Stimulated activated naive CD4-positive, alpha-beta T cell treated with Interleukin-2 at 50 U/mL for 16 hours (primary cell): ENCODE measurements around the gene BUB3.

Source experiments
- DNase-seq: peaks from one replicate; lab custom pipeline; 2025; lab: John Stamatoyannopoulos, UW

BUB3 gene

DNA sequence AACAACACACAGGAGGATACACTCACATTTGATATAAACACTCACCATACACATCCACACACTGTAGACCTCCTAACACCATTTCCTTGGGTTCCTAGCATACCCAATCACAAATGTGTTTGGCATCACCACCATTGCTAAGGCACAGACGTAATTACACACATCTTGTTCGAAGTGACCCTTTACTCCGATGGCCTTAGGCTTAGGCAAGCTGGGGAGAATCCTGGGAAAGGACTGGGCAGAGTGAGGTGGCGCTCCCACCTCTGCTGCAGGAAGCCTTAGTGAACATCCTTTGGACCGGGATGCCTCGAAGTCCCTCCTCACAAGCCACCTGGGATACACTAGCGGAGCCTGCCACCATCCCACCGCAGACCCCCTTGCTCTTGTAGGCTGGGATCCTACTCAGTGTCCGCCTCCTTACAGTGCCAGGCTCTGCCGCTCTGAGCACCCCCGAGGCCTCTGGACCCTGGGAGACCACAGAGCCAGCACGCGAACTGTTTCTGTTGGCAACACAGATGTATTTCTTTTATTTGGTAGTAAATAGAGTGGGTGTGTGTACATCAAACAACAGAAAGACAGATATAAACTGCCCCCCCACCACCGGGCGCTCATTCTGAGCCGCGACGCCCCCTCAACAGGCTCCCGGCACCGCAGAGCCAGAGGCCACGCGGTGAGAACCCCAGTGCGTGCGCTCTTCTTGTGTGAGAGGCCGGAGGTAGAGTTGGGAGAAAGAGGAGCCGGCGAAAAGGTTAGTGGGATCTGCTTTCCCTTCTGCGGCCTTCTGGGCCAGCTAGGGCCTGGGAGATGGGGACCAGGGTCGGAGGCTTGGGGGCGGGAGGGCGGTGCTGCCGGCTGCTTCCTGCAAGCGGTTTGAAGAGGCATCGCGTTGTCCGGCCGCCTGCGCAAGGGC is 12.2 kb upstream of the BUB3 start:
- no peak for DNase-seq

DNA sequence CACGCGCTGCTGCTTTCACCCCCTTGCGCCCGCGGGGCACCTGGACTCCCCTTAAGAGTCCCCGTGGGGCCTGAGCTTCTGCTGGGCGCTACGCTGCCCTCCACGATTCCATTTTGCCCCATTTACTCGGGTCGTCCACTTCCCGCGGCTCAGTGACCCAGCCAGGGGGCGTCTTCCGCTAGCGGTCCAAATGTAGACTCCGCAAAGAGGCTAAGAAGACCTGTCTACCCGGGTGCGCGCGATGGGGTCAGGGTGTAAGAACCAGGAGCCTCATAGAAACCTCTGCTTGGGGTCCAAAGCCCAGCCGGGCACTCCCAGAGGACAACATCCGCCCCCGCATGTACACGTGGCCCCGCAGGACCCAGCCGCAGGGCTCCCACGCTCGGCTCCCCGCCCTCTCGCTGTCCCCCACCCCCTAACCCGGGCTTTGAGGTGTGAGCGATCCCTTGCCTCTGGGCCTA is 11.5 kb upstream of the BUB3 start:
- no peak for DNase-seq

DNA sequence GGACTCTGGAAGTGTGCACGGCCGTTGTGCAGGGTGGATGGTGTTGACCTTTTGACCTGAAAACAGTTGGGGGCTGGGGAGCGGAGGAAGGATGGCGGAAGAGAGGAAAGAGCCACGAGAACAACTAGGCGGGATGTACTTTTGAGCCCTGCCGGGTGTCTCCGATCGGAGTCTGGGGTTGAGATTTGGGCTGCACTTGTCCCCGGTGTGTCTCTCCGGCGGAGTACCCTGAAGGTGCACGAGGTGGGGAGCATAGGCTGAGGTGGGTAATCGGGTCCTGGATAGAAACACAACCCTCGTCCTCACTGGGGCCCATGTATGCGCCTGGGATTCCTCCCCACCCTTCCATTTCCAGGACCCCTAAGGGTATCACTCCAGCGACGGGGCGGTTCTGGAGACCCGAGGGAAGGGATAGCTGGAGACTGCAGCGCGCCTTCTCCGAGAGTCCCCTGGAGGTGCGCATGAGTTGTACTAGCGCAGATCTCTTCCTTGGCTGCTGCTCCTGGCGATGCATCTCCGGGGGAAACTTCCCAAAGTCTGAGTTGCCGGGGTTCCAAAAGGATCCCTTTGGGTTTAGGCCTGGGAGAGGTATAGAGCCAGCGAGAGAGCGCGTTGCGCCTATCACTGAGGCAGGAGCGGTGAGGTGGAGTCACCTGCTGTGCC is 10.9 kb upstream of the BUB3 start:
- no peak for DNase-seq

DNA sequence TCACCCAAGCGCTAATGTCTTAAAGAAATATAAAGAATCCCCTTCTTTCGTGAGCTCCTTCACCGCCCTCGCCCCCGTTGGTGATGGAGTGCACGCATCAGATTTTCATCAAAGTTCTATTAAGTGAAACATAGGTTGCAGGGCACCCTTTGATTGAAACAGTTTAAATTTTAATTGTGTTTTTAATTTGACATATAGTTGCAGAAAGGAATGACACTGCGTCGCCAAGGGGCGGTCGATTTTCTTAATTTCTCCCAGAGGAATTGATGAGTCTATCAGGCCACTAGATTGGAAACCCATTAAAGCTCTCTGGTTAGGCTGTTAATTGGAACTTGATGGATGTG is 10.4 kb upstream of the BUB3 start:
- DNase-seq, result no peak

DNA sequence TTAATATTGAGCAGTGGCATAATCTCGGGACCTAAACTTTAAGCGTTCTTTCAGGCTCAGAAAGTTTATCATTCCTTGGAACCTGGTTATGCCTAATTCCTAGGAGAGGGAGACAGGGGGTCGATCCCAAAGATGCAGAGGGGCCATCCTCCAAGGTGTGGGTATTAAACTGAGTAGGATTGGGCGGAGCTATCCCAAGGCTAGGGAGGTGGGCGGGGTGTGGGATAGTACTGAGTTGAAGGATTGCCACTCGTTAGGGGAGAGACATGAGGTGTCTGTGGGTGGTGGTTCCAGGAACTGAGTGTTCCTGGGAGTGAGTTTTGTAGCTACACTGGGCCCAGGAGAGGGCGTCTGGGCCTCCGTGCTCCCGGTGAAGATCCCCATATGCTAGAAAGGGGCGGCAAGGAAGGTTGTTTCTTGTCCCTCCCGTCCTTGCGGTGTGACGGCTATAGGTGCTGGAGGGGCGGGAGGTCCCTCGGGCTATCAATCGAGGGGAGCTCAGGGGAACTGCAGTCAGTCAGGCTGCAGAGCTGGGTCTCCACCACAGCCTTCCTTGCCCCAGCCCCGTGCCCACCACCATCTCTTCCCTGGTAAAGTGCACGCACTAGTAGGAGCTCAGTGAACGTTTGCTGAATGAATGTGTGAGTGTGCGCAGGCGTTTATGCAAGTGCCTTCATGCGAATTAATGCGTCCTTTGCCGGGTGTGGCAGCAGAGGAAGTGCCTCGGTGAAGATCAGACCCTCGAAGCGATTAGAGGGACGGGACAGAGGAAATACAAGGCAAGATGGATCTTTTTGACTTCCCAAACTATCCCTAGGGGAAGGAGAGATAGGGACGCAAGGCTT is 9.3 kb upstream of the BUB3 start:
- no peak for DNase-seq

DNA sequence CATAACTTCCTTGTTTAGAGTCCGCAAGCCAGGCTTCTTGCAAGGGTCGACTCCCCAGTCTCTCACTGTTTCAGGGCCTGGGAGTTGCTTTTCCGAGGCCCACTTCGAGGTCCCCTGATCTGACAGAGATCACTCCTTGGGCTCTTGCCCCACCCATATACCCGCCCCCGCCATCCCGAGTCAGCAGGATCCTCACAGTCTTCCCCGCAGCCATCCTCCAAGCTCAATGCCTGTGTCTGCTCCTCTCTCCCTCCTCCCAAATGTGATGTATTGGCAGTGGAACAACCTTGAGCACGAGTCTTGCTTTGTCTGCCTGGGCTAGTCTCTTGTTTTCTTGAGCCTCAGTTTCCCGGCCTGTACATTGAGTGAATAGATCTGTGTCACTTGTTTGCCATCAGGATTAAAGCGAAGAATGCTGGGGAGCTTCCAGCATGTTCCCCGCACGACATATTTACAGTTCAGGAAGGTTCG is 8.6 kb upstream of the BUB3 start:
- DNase-seq, result no peak

DNA sequence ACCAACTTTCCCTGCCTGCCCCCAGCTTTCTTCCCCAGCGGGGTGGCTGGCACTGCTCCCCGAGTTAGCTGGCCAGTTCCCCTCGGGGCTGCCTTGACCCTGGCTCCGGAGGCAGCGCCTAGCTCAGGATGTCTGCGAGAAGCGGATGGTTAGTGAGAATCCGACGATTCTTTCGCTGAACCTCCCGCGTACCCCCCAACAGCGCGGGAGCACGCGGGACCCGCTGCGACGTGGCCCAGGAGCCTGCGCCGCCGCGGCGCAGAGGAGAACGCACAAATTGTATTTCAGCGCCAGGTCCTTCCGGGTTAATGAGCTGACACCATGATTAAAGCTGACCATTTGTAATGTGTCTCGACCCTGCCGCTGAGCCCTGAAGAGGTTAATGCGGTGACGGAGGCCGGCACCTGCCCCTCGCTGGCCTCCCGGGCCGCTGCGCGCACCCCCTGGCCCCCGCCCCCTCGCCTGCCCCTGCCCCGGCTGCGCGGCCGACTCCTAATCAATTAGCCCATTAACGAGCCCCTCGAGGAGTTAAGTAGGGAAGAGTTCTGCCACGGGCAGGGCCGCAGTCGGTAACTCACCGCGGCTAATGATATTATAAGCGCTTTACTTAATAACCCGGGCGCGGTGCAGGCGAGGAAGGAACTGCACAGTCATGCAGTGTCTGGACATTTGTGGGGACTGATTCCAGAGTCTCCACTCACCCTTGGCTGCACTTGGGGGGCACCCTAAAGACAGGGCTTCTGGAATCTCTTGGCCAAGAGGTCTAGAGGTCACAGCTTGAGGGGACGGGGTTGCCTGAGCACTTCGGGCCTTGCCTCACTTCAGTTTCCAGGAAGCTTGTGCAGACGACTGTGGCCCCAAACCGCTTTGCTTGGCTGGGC is 7.9 kb upstream of the BUB3 start:
- no peak for DNase-seq

DNA sequence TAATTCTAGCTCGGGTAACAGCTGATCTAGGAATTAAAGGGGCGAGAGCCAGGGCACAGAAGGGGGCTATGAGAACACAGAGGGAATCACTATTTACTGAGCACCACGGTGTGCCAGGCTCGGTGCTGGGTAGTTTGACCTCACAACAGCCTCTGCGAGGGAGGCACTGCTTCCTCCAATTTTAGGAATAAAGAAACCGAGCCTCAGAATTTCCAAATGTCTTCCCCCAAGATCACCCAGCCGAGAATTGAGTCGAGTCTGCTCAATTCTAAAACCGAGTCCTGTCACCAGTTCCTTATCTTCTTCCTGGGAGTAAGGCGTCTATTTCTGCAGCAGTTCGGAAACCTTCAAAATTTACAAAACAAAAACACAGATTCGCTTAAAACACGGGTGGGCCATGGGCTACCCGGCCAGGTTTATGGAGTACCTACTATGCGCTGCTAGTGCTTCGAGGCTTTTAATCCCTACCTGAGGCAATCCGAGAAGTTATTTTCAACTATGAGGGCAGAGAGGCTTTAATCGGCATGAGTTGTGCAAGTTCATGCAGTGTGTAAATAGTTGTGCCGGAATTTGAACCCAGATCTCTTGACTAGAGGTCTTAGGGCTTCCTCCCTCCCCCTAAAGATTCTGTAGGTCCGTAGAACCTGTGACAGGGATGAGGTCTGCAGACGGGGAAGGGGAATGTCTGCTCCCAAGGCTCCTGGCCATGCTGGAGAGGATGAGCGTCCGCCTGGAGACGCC is 7.1 kb upstream of the BUB3 start:
- DNase-seq, result no peak

DNA sequence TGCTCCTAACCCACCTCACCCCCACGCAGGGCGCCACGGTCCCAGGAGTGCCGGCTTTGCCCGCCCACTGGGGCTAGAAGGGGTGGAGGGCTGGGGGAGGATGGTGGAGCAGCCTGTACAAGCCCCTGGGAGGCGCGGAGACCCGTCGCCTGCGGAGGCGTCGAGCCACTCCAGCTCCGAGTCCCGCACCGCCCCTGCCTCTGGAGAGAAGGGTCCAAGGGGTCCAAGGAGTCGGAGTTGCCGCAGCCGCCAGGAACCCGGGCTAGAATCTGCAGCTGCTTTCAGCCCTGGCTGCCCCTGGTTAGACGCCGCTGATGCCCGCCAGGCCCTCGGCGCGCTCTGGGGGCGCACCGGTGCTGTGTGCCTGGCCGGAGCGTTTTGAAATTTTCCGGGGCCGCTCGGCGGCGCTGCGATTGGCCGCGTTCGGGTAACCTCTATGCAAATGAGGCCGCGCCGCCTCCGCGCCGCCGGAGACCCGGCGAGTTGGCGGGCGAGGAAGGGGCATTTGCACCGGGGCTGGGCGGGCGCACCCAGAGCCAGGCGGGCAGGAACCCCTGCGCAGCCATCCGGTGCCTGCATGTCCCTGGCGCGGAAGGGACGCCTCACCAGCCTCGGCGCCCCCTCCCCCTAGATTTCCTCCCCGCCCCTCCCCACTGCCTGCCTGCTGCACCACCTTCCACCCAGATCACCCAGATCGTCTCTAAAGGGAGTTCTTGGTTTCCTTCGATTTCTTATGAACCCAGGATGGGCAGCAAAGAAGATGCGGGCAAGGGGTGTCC is 6.4 kb upstream of the BUB3 start, which contains the start of gene HMX2:
Gene HMX2 (plus strand): TSS at position 502 of the 779 bp plus-strand sequence. CDS start 243 bp downstream, at position 745.
- DNase-seq, result peak; percentile 28

DNA sequence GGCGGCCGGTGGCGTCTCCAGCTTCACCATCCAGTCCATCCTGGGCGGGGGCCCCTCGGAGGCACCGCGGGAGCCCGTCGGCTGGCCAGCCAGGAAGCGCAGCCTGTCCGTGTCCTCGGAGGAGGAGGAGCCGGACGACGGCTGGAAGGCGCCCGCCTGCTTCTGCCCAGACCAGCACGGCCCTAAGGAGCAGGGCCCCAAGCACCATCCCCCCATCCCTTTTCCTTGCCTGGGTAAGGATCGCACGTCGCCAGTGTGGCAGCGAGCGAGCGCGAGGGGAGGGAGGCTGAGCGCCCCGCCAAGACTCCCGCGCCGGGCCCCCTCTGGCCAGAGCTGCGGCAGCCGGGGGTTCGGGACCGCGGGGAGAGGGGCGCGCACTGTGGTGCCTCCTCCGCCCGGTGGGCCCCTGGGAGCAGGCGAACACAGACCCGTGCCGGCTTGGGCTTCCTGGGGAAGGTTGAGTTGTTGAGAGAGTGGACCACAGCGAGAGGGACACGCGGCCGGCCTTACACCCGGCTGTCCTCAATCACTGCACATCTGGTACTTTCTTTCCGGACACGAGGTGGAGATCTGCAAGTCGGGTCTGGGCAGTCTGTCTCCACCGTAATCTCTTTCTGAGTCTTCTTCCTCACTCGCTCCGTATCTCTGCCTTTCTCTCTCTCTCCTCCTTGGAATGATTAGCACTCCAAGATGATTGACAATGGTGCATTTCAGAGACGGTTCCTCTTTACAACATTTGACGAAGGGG is 5.6 kb upstream of the BUB3 start:
- DNase-seq, result no peak

DNA sequence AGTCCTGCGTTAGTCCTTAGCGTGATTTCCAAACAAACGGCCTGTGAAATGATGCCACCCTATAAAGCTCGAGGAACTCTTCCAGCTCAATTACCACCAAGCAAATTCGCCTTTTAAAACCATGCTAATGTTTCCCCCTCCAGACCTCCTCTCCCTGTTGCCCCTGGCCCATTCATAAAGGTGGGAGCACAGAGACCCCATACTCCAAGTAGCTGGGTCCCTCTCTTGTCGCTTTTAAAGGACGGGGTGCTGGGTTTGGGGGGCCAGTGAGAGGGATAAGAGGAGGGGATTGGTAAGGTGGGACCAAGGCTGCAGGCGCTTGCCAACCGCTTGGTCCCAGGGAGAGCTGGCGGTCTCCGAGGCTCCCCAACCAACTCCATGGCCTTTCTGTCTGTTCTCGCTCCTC is 5.0 kb upstream of the BUB3 start:
- DNase-seq, result no peak

DNA sequence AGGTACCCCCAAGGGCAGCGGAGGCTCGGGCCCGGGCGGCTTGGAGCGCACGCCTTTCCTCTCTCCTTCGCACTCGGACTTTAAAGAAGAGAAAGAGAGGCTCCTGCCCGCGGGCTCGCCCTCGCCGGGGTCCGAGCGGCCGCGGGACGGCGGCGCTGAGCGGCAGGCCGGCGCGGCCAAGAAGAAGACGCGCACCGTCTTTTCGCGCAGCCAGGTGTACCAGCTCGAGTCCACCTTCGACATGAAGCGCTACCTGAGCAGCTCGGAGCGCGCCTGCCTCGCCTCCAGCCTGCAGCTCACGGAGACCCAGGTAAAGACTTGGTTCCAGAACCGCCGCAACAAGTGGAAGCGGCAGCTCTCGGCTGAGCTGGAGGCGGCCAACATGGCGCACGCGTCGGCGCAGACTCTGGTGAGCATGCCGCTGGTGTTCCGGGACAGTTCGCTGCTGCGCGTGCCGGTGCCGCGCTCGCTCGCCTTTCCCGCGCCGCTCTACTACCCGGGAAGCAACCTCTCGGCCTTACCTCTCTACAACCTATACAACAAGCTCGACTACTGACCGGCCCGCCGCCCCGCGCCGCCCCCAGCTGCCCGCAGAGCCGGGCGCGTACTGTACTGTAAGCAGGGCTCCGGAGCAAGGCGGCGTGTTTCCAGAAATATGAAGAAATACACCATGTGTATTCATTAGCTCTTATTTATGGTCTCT is 4.5 kb upstream of the BUB3 start:
- DNase-seq, result peak; percentile 39

DNA sequence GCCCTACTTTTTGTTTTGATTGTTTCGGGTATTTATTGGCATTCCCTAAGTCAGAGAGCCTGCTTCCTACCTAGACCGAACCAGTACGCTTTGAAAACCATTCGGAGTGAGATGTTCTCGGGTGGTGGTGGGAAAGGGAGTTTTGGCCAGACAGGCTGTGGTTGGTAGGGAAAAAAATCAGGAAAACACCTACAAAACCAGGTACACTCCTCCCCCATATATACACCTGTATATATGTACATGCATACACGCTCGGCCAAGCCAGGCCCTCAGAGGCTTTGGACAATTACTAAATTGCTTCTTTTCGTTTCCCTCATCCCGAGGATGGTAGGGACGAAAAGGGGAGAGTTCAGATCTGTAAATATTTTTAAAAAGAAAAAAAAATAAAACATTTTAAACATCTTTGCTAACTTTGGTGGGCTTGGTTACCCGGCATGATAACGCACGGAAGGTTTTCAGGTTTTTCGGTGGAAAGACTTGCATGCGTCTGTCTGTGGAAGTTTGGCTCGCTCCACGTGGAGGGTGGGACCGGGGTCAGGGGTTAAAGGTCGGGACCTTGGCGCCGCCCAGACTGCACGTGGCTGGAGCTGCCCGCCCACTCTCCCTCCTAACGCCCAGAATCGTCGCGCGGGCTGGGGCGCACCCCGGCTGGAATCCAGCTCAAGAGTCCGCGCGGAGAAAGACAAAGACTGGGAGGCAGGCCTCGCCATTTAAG is 3.8 kb upstream of the BUB3 start:
- no peak for DNase-seq

DNA sequence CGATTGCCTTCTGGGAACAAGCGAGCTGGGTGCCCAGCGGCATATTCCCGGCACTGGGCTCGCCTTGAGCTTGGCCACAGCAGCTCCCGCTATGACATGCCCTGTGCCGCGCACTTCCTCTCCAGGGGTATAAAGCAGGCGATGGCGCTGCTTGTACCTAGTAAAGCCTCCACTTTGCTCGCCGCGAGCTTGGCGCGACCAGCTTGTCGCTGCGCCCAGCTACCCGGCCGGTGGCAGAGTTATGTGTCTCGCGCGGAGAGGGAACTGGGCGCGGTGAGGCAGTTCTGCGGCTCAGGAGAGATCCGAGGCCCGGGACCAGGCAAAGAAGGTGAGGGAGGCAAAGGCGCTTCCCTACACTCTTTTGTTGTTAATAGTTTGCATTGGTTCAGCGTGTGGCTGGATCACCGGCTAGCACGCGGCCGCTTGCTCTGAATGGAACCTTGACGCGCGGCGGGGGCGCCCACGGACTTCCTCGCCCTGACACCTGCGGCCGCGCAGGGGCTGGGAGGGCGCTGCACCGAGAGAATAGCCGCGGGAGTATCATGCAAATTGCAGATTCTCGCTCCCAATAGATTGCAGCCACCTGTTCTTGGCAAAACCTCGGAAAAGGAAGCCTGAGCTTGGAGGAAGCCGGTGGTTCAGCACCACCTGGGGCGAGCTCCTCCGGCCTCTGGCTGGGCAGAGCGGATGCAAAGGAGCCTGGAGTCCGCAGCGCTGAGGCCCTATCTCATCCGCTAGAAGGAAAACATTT is 3.0 kb upstream of the BUB3 start:
- no peak for DNase-seq

DNA sequence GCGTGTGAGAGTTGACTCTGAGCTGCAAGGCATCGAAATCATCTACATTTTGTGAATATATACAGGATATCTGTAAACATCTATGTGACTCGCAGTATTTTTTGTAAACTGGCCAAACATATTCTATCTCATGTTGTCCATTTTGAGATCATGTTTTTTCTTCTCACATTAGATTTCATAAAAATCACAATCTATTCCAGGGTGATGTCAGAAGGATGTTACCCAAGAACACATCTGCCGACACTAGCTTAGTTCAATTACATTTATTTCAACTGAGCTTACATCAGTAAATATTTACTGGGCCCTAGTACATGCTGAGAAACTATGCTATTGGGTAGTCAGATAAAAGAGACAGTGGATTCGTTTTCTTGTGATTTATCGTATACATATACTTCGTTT is 2.5 kb upstream of the BUB3 start:
- DNase-seq, result no peak

DNA sequence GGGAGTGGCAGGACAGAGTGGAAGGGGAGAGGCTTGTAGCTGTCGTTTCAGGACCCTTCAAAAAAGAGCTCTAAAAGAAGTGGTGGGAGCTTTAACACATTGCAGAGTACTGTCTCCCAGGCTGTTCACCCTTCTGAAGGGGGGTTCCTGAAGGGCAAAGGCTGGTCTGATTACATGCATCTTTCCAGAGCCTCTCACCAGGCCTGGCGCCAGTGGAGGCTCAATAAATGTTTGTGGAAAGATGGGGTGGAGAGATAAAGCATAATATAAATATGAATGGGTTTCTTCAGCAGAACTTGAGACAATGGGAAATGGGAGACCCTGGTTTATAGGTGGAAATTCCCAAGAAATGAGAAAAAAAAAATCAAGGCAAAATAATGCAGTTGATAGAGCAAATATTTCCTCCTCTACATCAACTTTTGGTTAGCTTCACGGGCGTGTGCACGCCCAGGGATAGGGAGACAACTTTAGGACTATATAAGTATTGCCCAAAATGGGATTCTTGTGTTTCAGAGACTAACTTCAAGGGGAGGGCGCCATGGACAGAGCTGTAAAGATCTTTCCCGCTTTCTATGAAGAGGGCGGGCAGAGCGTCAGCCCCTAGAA is 613 bp upstream of the BUB3 start:
- no peak for DNase-seq
